GM10266 (cell line): ENCODE results near the gene ICAM4.
"Not testable (repeated sequence)": the region's sequence is repeated elsewhere in the genome, so short reads cannot be mapped to it uniquely, and the experiment has no call there.

ENCODE experiments used
- DNase-seq: peaks from one replicate; pipeline ENCODE4 v3.0.0; 2012; ENCODE audit errors: extremely low spot score
- CTCF ChIP-seq: IDR thresholded peaks from 2 replicates; pipeline ENCODE4 v1.5.1; 2012; ENCODE audit warnings: mild to moderate bottlenecking, low read depth; ENCODE audit not compliant: control insufficient read depth, insufficient read depth; ENCODE audit errors: missing control alignments

Gene ICAM4

GRCh38 chr19:10286803-10287737, at the start of gene ICAM4:
TSS of gene ICAM4 (plus strand) at chr19:10286955. CDS start at chr19:10287013, 58 bp downstream.
- no peak for DNase-seq
- no peak for TF ChIP-seq CTCF

GRCh38 chr19:10237702-10238101, 49.1 kb upstream of the ICAM4 start:
- no peak for TF ChIP-seq CTCF
- DNase-seq: no peak

- DNase-seq: no peak
- no peak for TF ChIP-seq CTCF
Observed at GRCh38 chr19:10238172-10238783, 48.5 kb upstream of the ICAM4 start.

- DNase-seq: not testable (repeated sequence)
Observed at GRCh38 chr19:10241826-10242449, 44.8 kb upstream of the ICAM4 start.

- TF ChIP-seq CTCF: no peak
- DNase-seq: no peak
Observed at GRCh38 chr19:10243606-10244005, 43.1 kb upstream of the ICAM4 start.

GRCh38 chr19:10245189-10245939, 41.4 kb upstream of the ICAM4 start:
- DNase-seq: no peak
- TF ChIP-seq CTCF: no peak

GRCh38 chr19:10246511-10246910, 40.2 kb upstream of the ICAM4 start:
- no peak for TF ChIP-seq CTCF
- DNase-seq: no peak
